Subcutaneous abdominal adipose tissue (tissue), 5 donors: Measurements from ENCODE around the gene MCRIP1.

Experiments used
- H3K27ac ChIP-seq: one replicate; pipeline ENCODE4 v1.7.0; 2013; ENCODE audit warnings: low read depth, mild to moderate bottlenecking, inconsistent platforms, low read length, moderate library complexity
- H3K27me3 ChIP-seq, 5 donors: one replicate each; pipeline ENCODE4 v1.7.0; 2013; ENCODE audit warnings: low read length in 5 of 5, inconsistent platforms in 1 of 5; ENCODE audit not compliant: control insufficient read depth in 5 of 5, insufficient read depth in 4 of 5
- H3K36me3 ChIP-seq, 5 donors: one replicate each; pipeline ENCODE4 v1.7.0; 2013; ENCODE audit warnings: low read length in 5 of 5; ENCODE audit not compliant: control insufficient read depth in 5 of 5, insufficient read depth in 5 of 5
- H3K4me1 ChIP-seq, 5 donors: one replicate each; pipeline ENCODE4 v1.7.0; 2013; ENCODE audit warnings: low read length in 5 of 5, mild to moderate bottlenecking in 3 of 5, moderate library complexity in 1 of 5; ENCODE audit not compliant: control insufficient read depth in 5 of 5, insufficient read depth in 5 of 5
- H3K4me3 ChIP-seq, 5 donors: one replicate each; pipeline ENCODE4 v1.7.0; 2013; ENCODE audit warnings: low read length in 5 of 5, low read depth in 1 of 5
- H3K9ac ChIP-seq, 5 donors: one replicate each; pipeline ENCODE4 v1.7.0; 2013; ENCODE audit warnings: low read length in 5 of 5, mild to moderate bottlenecking in 4 of 5, moderate library complexity in 3 of 5
- H3K9me3 ChIP-seq, 5 donors: one replicate each; pipeline ENCODE4 v1.7.0; 2013; ENCODE audit warnings: low read length in 5 of 5; ENCODE audit not compliant: control insufficient read depth in 5 of 5
- donor health status: healthy.
- donor health status: healthy.
- donor health status: healthy.
- donor health status: healthy.
- donor health status: healthy.

Gene MCRIP1

GRCh38 chr17:81821147-81821546, 11.9 kb downstream of the MCRIP1 start:
- Histone ChIP-seq H3K4me1 (peaks cover 4 to 21% (median 18%) of the 10 kb centered on the region in 5 donors), H3K27ac (no peak overlapping the region), H3K9ac (no peak overlapping the region), H3K4me3 (peak overlapping the region in 1 of 5 donors; percentile 35), H3K36me3 (peaks cover 0 to 25% (median 21%) of the 10 kb centered on the region in 5 donors), H3K9me3 (no peaks in the 10 kb centered on the region), H3K27me3 (peaks cover 0 to 7% (median 6%) of the 10 kb centered on the region in 5 donors)

DNA sequence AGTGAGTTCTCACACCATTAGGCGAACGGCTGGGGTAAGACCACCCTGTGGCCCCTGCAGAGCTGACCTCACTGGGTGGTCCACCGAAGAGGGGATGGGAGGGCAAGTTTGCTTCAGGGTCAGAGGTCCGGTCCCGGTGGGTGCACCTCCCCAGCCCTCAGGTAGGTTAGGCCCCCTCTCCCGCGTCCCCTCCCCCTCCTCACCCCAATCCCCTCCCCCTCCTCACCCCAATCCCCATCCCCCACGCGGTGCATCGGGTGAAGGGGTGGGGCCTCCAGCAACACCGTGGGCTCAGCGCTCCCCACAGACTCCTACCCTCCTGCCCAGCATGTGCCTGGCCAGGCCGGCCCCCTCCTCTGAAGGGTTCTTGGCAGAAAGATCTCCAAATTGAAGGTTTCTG, 13.4 kb downstream of the MCRIP1 start:
- Histone ChIP-seq H3K4me1 (peaks cover 3 to 15% (median 14%) of the 10 kb centered on the region in 5 donors), H3K27me3 (peaks cover 0 to 14% (median 12%) of the 10 kb centered on the region in 5 donors), H3K36me3 (peaks cover 0 to 25% (median 21%) of the 10 kb centered on the region in 5 donors), H3K9me3 (no peaks in the 10 kb centered on the region), H3K4me3 (no peak overlapping the region), H3K27ac (no peak overlapping the region), H3K9ac (no peak overlapping the region)

GRCh38 chr17:81817758-81818147, 15.3 kb downstream of the MCRIP1 start:
- Histone ChIP-seq H3K9me3 (no peaks in the 10 kb centered on the region), H3K4me3 (no peak overlapping the region), H3K4me1 (peaks cover 3 to 15% (median 14%) of the 10 kb centered on the region in 5 donors), H3K9ac (no peak overlapping the region), H3K36me3 (peaks cover 0 to 6% (median 6%) of the 10 kb centered on the region in 5 donors), H3K27me3 (peaks cover 0 to 23% (median 16%) of the 10 kb centered on the region in 5 donors), H3K27ac (no peak overlapping the region)

- no peaks in the 10 kb centered on the region for H3K4me1 ChIP-seq
- no peaks in the 10 kb centered on the region for H3K9me3 ChIP-seq
- no peaks in the 10 kb centered on the region for H3K36me3 ChIP-seq
- no peak overlapping the region for H3K27ac ChIP-seq
- H3K27me3 ChIP-seq, result peaks cover 4 to 37% (median 31%) of the 10 kb centered on the region in 5 donors
- no peak overlapping the region for H3K4me3 ChIP-seq
- no peak overlapping the region for H3K9ac ChIP-seq
These were observed 17.5 kb downstream of the MCRIP1 start for GRCh38 chr17:81815646-81815986.

GRCh38 chr17:81814748-81815645, 18.1 kb downstream of the MCRIP1 start:
- Histone ChIP-seq H3K9me3 (no peaks in the 10 kb centered on the region), H3K27ac (no peak overlapping the region), H3K27me3 (peaks cover 8 to 42% (median 37%) of the 10 kb centered on the region in 5 donors), H3K4me3 (no peak overlapping the region), H3K4me1 (no peaks in the 10 kb centered on the region), H3K9ac (no peak overlapping the region), H3K36me3 (no peaks in the 10 kb centered on the region)

DNA sequence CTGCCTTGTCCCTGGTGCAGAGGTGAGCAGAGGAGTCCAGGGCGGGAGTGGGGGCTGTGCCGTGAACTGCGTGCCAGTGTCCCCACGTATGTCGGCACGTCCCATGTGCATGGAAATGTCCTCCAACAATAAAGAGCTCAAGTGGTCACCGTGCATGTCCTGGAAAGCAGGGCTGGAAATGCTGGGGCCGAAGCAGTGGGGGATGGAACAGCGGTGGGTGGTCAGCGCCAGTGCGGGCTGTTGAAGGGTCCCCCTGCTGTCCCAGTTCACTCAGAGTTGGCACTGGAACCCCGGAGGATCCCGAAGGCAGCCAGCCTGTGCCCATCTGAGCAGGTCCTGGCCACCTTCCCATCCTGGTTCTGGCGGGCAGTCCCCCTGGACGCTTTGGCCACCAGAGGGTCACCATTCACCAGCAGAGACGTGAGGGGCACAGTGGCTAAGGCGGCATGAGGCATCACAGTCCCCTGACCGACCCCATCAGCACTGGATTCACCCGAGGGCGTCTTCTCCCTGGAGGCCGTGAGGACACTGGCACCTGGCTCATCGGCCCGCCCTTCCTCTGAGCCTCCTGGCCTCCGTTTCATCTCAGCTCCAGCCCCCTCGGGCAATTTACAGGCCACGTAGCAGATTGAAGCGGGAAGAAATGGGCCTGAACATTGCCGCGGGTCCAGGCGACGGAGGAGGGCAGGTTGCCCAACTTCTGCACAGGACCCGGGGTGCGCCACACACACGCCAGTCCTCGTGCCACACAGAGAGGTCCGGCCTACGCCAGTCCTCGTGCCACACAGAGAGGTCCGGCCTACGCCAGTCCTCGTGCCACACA, 19.0 kb downstream of the MCRIP1 start:
- Histone ChIP-seq H3K36me3 (no peaks in the 10 kb centered on the region), H3K4me1 (no peaks in the 10 kb centered on the region), H3K9ac (no peak overlapping the region), H3K27me3 (peaks cover 11 to 47% (median 43%) of the 10 kb centered on the region in 5 donors), H3K9me3 (no peaks in the 10 kb centered on the region), H3K4me3 (no peak overlapping the region), H3K27ac (no peak overlapping the region)

GRCh38 chr17:81813371-81813684, 19.8 kb downstream of the MCRIP1 start:
- Histone ChIP-seq H3K27me3 (peaks cover 11 to 50% (median 48%) of the 10 kb centered on the region in 5 donors), H3K9me3 (no peaks in the 10 kb centered on the region), H3K4me1 (no peaks in the 10 kb centered on the region), H3K9ac (no peak overlapping the region), H3K36me3 (no peaks in the 10 kb centered on the region), H3K4me3 (no peak overlapping the region), H3K27ac (no peak overlapping the region)

- H3K36me3 ChIP-seq, result no peaks in the 10 kb centered on the region
- H3K27me3 ChIP-seq, result peaks cover 16 to 55% (median 49%) of the 10 kb centered on the region in 5 donors
These were observed 20.3 kb downstream of the MCRIP1 start for GRCh38 chr17:81812571-81813370.

GRCh38 chr17:81811705-81812570, 21.2 kb downstream of the MCRIP1 start:
- H3K4me3 ChIP-seq, result no peak overlapping the region
- H3K27ac ChIP-seq, result no peak overlapping the region
- peaks cover 16 to 63% (median 55%) of the 10 kb centered on the region in 5 donors for H3K27me3 ChIP-seq
- no peaks in the 10 kb centered on the region for H3K36me3 ChIP-seq
- H3K9me3 ChIP-seq, result no peaks in the 10 kb centered on the region
- no peaks in the 10 kb centered on the region for H3K4me1 ChIP-seq
- no peak overlapping the region for H3K9ac ChIP-seq

More at GRCh38 chr17:81812571-81813370, 20.3 kb downstream of the MCRIP1 start:
- no peaks in the 10 kb centered on the region for H3K4me1 ChIP-seq
- no peak overlapping the region for H3K9ac ChIP-seq
- no peak overlapping the region for H3K4me3 ChIP-seq
- H3K27ac ChIP-seq, result no peak overlapping the region
- no peaks in the 10 kb centered on the region for H3K9me3 ChIP-seq
